ENCODE measurements around the gene FGA. TPM values are rescaled to one million over a fixed set of nuclear protein-coding genes. Genes with fewer than 3 reads are reported as not detected.
A peak's percentile ranks its signal among the peaks of the same experiment; 100 is the strongest.

Gene FGA
- total RNA-seq, 1 donor from 2014 or later = not detected

- peak; percentile 79 for TF ChIP-seq CTCF (IDR thresholded peaks at IDR 0.05)
- Mint-ChIP-seq H3K27ac (ENCODE audit: unreplicated experiment) (no peak overlapping the region), H3K4me3 (ENCODE audit: unreplicated experiment) (no peak overlapping the region), H3K4me1 (ENCODE audit: unreplicated experiment) (no peaks in the 10 kb centered on the region), H3K9me3 (ENCODE audit: unreplicated experiment) (no peaks in the 10 kb centered on the region), H3K36me3 (ENCODE audit: unreplicated experiment) (no peaks in the 10 kb centered on the region), H3K27me3 (ENCODE audit: unreplicated experiment) (peaks cover 35% of the 10 kb centered on the region)
- DNase-seq (ENCODE audit: extremely low spot score, unreplicated experiment) = no peak
Observed at GRCh38 chr4:154618708-154619315, 28.3 kb upstream of the FGA start.

- Mint-ChIP-seq H3K9me3 (ENCODE audit: unreplicated experiment) (no peaks in the 10 kb centered on the region), H3K4me1 (ENCODE audit: unreplicated experiment) (no peaks in the 10 kb centered on the region), H3K36me3 (ENCODE audit: unreplicated experiment) (no peaks in the 10 kb centered on the region), H3K4me3 (ENCODE audit: unreplicated experiment) (no peak overlapping the region), H3K27me3 (ENCODE audit: unreplicated experiment) (peaks cover 34% of the 10 kb centered on the region), H3K27ac (ENCODE audit: unreplicated experiment) (no peak overlapping the region)
- TF ChIP-seq CTCF (IDR thresholded peaks at IDR 0.05) = no peak
- DNase-seq (ENCODE audit: extremely low spot score, unreplicated experiment) = no peak
Observed at GRCh38 chr4:154617820-154618317, 27.3 kb upstream of the FGA start.

- H3K9me3 Mint-ChIP-seq (ENCODE audit: unreplicated experiment) = no peaks in the 10 kb centered on the region
- peaks cover 33% of the 10 kb centered on the region for H3K27me3 Mint-ChIP-seq (ENCODE audit: unreplicated experiment)
- TF ChIP-seq CTCF (IDR thresholded peaks at IDR 0.05) = no peak
- H3K4me1 Mint-ChIP-seq (ENCODE audit: unreplicated experiment) = no peaks in the 10 kb centered on the region
- no peaks in the 10 kb centered on the region for H3K36me3 Mint-ChIP-seq (ENCODE audit: unreplicated experiment)
- no peak for DNase-seq (ENCODE audit: extremely low spot score, unreplicated experiment)
- no peak overlapping the region for H3K4me3 Mint-ChIP-seq (ENCODE audit: unreplicated experiment)
- H3K27ac Mint-ChIP-seq (ENCODE audit: unreplicated experiment) = no peak overlapping the region
Observed at GRCh38 chr4:154616731-154617130, 26.2 kb upstream of the FGA start.

- no peak overlapping the region for H3K4me3 Mint-ChIP-seq (ENCODE audit: unreplicated experiment)
Observed at GRCh38 chr4:154616287-154616686, 25.7 kb upstream of the FGA start.

GRCh38 chr4:154615211-154615610 lies 24.7 kb upstream of the FGA start:
- no peaks in the 10 kb centered on the region for H3K4me1 Mint-ChIP-seq (ENCODE audit: unreplicated experiment)
- no peaks in the 10 kb centered on the region for H3K36me3 Mint-ChIP-seq (ENCODE audit: unreplicated experiment)
- H3K9me3 Mint-ChIP-seq (ENCODE audit: unreplicated experiment) = no peaks in the 10 kb centered on the region
- H3K27me3 Mint-ChIP-seq (ENCODE audit: unreplicated experiment) = peaks cover 19% of the 10 kb centered on the region
- DNase-seq (ENCODE audit: extremely low spot score, unreplicated experiment) = no peak
- no peak for TF ChIP-seq CTCF (IDR thresholded peaks at IDR 0.05)
- H3K4me3 Mint-ChIP-seq (ENCODE audit: unreplicated experiment) = no peak overlapping the region
- no peak overlapping the region for H3K27ac Mint-ChIP-seq (ENCODE audit: unreplicated experiment)

More at GRCh38 chr4:154616287-154616686, 25.7 kb upstream of the FGA start:
- Mint-ChIP-seq H3K36me3 (ENCODE audit: unreplicated experiment) (no peaks in the 10 kb centered on the region), H3K9me3 (ENCODE audit: unreplicated experiment) (no peaks in the 10 kb centered on the region), H3K27me3 (ENCODE audit: unreplicated experiment) (peaks cover 29% of the 10 kb centered on the region), H3K27ac (ENCODE audit: unreplicated experiment) (no peak overlapping the region), H3K4me1 (ENCODE audit: unreplicated experiment) (no peaks in the 10 kb centered on the region)
- no peak for DNase-seq (ENCODE audit: extremely low spot score, unreplicated experiment)
- TF ChIP-seq CTCF (IDR thresholded peaks at IDR 0.05) = no peak

Measured in osteocyte (in vitro differentiated cells).